EL (cell line): ENCODE results near the gene SFT2D2.
"Not testable (repeated sequence)": the region's sequence is repeated elsewhere in the genome, so short reads cannot be mapped to it uniquely, and the experiment has no call there.

Source experiments
- DNase-seq: peaks from one replicate; pipeline ENCODE4 v3.0.0-alpha.2; 2016

SFT2D2 gene

GRCh38 chr1:168225476-168226190, at the start of gene SFT2D2:
Gene SFT2D2, plus strand, starts transcription at chr1:168226004. Its CDS starts 76 bp downstream, at chr1:168226080.
- DNase-seq: peak; percentile 75

DNA sequence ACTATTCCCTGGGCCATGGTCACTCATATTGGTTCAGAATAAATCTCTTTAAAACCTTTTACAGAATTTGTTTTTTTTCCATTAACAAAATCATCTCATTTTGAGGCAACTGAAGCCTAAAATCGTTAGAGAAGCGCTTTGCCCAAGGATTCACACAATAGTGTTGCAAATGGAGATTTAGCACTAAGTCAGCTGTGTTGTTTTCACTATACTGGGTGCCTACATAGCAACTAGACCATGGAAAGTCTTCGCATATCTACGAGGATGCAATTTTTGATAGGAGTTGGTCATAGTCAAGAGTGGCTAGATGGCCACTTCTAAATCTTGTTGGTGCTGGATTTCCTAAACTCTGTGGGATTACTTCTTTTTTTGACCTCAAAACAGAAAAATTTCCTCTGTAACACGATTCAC, 47.6 kb upstream of the SFT2D2 start:
- no peak for DNase-seq

DNA sequence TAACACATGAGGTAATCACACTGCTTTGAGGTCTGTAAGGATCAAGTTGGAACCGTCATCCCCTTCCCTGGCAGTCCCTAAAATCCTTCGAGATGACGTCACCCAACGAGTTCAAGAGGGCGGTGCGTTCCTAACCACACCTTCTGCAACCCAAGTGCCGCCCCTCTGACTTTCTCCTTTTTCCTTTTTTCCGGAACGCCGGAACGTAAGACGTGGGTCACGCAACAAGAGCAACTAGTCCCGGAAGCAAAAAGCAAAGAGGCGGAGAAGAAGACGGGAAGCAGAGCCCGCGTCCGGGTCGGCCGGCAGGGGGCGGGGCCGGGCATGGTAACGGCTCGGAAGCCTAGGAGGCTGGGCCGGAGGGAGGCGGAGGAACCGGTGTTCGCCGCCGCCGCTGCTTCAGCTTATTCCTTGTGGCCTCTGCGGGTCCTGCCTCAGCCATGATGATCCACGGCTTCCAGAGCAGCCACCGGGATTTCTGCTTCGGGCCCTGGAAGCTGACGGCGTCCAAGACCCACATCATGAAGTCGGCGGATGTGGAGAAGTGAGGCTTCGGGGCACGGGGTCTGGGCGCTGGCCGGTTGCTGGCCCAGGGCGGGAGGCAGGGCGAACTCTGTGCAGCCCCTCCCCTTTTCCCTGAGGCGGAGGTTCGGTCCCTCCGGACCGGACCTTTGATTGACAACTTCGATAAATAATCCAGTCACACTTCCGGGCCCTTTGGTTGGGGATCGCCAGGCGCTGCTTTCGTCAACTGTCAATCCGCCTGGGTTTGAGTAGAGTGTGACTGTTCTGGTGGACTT, 47.0 kb upstream of the SFT2D2 start, which contains the start of gene TIPRL:
TSS of gene TIPRL (plus strand) at position 325 of the 800 bp plus-strand sequence. CDS start at position 441, 116 bp downstream.
- DNase-seq: peak; percentile 100

DNA sequence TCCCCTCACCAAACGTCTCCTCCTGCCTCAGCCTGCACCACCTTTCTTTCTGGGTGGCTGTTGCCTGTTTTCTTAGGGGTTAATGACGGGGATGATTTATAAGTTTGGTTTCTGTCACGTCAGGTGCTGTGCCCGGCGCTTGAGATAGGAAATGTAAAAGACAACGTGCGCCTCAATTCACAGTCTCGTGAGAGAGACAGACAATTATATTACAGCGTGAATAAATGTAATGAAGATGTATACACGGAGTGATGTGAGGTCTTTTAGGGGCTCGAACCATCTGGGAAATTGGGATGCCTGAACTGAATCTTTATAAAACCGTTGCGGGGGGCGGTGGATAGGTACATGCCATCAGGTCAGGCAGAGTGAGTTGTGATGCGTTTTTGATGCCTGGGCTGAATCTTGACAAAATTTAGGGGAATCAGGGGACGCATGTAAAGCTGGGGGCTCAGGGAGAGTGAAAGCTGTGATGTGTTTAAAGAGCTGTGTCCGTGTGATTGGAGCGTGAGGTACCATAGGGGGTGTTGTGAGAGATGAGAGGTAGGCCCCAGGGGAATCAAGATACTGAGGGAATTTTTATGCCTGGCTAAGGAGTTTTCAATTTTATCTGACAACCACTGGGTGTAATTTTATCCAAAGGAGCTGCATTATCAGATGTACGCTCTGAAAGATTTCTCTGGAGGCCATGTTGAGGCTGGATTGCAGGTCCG, 46.2 kb upstream of the SFT2D2 start:
- peak; percentile 42 for DNase-seq

DNA sequence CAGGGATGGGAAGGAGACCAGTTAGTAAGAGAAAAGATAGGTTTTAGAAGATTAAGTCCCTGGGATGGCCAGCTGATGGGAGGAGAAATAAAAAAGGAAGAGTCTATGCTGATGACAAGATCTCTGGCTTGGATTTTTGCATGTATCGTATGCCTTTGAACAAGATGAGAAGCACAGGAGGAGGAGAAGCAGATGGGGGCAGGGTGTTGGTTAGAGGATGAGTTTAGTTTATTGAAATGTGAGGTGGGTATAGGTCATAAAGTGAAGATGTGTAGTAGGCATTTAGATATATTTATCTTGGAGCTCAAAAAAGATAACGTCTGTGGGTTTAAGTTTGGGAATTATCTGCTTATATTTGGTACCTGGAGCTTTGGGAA, 45.7 kb upstream of the SFT2D2 start:
- DNase-seq: no peak

- DNase-seq: not testable (repeated sequence)
Observed at GRCh38 chr1:168181063-168181720, 44.6 kb upstream of the SFT2D2 start.

GRCh38 chr1:168187177-168187576, 38.6 kb upstream of the SFT2D2 start:
- no peak for DNase-seq

DNA sequence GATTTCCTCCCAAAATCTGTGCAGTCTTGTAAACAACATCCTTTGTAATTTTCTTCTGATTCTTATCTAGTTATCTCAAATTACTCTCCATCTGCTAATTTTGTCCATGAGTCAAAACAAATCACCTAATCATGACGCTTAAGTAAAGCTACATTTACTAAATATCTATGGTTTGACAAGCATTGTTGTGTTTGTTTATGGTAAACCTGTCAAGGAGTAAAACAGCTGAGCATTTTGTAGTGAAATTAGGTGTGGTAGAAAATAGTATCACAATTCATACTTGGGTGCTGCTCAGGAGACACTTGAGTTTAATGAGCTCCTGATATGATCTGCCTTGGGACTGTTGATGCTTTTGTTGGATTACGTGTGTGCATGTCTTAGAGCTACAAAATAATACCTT, 35.4 kb upstream of the SFT2D2 start:
- no peak for DNase-seq

- no peak for DNase-seq
Observed at GRCh38 chr1:168195199-168196135, 30.3 kb upstream of the SFT2D2 start.

DNA sequence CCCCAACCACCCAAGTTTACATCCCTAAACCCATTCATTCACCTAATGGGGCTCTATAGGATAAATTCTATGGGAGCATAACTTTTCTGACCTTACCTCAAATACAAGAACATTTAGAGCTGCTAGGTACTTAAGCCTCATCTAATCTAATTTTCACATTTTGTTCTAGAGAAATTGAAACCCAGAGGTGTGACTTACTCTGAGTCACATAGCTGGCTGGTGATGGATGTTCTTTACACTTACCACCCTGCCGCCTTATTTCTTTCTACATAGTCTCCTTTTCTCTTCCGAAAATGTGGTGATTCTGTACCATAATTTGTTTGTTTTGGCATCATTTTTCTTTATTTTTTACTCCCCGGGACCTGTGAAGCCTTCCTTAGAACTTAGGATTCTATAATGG, 26.7 kb upstream of the SFT2D2 start:
- DNase-seq: no peak

GRCh38 chr1:168202941-168203654, 22.7 kb upstream of the SFT2D2 start:
- DNase-seq: peak; percentile 79

GRCh38 chr1:168206111-168206510, 19.7 kb upstream of the SFT2D2 start:
- DNase-seq: peak; percentile 18

GRCh38 chr1:168207673-168208072, 18.1 kb upstream of the SFT2D2 start:
- DNase-seq: not testable (repeated sequence)

DNA sequence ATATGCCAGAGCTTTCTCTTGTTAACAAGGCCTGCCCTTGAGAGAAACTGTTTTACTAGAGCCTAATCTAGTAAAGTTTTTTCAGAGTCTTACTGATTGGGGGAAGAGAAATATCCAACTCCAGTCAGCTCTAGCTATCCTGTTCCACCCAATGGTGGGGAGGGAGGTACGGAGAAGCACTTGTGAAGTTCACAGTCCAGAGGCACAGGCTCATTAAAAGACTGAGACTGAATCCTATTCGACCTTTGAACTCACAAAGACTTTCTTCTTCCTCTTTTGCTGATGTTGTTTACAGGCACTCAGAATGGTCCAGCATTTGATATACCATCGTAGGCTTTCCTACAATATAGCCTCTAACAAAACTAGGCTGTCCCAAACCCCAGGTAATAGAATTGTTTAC, 15.5 kb upstream of the SFT2D2 start:
- no peak for DNase-seq

DNA sequence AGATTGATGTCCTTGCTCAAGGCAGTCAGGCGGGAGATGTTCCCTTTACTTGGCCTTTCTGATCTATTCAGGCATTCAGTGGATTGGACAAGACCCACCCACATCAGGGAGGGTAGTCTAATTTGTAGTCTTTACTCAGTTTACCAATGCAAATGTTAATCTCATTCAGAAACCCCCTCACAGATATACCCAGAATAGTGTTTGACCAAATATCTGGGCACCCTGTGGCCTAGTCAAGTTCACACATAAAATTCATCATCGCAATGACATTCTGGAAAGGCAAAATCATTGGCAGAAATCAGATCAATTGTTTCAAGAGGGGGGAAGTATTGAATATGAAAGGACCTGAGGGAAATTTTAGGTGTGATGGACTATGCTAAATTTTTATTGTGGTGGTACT, 12.5 kb upstream of the SFT2D2 start:
- DNase-seq: no peak

- DNase-seq: no peak
Observed at GRCh38 chr1:168216171-168216570, 9.6 kb upstream of the SFT2D2 start.

- DNase-seq: no peak
Observed at GRCh38 chr1:168217664-168218063, 8.1 kb upstream of the SFT2D2 start.

GRCh38 chr1:168218658-168219057, 7.1 kb upstream of the SFT2D2 start:
- DNase-seq: no peak

GRCh38 chr1:168220470-168220871, 5.3 kb upstream of the SFT2D2 start:
- DNase-seq: no peak

GRCh38 chr1:168221275-168221674, 4.5 kb upstream of the SFT2D2 start:
- DNase-seq: no peak

DNA sequence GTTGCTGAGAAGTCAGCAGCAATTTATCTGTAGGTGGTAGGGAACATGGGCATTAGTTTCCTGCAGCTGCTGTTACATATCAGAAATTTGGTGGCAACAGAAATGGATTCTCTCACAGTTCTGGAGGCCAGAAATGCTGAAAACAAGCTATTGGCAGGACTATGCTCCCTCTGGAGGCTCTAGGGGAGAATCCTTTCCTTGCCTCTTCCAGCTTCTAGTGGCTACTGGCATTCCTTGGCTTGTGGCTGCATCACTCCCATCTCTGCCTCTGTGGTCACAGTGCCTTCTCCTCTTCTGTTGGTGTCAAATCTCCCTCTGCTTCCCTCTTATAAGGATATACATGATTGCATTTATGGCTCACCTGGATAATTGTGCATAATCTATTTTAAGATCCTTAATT, 2.5 kb upstream of the SFT2D2 start:
- DNase-seq: no peak
